Hepatocyte (in vitro differentiated cells): ENCODE data around the gene RPH3AL.

ENCODE experiments used
- CTCF ChIP-seq: fragments of 200-600 bp; sonication (generic); IDR thresholded peaks from 2 replicates; pipeline ENCODE4 v1.5.1; 2016; ENCODE audit warnings: antibody characterized with exemption, mild to moderate bottlenecking; ENCODE audit not compliant: poor library complexity
- EZH2 ChIP-seq: fragments of 200-600 bp; sonication (generic); IDR thresholded peaks from 2 replicates; pipeline ENCODE4 v1.6.1; 2016; ENCODE audit warnings: antibody characterized with exemption, mild to moderate bottlenecking, borderline replicate concordance
- EZH2phosphoT487 ChIP-seq: fragments of 200-600 bp; sonication (generic); IDR thresholded peaks from one replicate; pipeline ENCODE4 v1.6.1; 2018; ENCODE audit warnings: antibody characterized with exemption, mild to moderate bottlenecking, low read depth, moderate library complexity; ENCODE audit not compliant: unreplicated experiment, severe bottlenecking

DNA sequence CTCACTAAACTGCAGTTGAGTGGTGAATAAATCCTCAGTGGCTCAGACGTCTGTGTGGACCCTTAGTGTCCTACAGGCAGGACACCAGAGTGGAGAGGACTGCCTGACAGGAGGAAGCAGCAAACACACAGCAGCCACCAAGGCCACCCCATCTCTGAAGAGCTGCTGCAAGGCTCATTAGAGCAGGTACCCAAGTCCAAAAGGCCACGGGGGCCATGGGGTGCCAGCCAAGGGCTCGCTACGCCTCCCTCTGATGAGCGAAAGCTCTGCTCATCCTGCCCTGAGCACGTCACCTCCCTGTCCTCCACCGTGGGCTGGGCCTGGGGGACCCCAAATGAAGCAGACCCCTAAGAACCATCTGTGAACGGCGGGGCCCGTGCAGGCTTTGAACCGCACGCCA, 101.1 kb downstream of the RPH3AL start:
- TF ChIP-seq CTCF: no peak
- TF ChIP-seq EZH2: no peak
- no peak for TF ChIP-seq EZH2phosphoT487
